Smooth muscle cell (in vitro differentiated cells): ENCODE results near the gene UBXN10. TPM values are rescaled to one million over a fixed set of nuclear protein-coding genes. Genes with fewer than 3 reads are reported as not detected.

ENCODE experiments used
- DNase-seq: peaks from one replicate; lab custom pipeline; 2025; ENCODE audit not compliant: unreplicated experiment; lab: John Stamatoyannopoulos, UW
- H2AFZ ChIP-seq: fragments of 200-600 bp; sonication (generic); 2 replicates; pipeline ENCODE4 v1.6.0; 2016; ENCODE audit warnings: antibody characterized with exemption, low read depth, mild to moderate bottlenecking
- H3F3A ChIP-seq: fragments of 200-600 bp; sonication (generic); 2 replicates; pipeline ENCODE4 v1.6.0; 2017; ENCODE audit warnings: antibody characterized with exemption, low read depth
- H3K27ac ChIP-seq: fragments of 200-600 bp; sonication (generic); 2 replicates; pipeline ENCODE4 v1.5.1; 2016; ENCODE audit warnings: low read depth, mild to moderate bottlenecking
- H3K27me3 ChIP-seq: fragments of 200-600 bp; sonication (generic); 2 replicates; pipeline ENCODE4 v1.6.1; 2016; ENCODE audit warnings: low read depth, mild to moderate bottlenecking
- H3K36me3 ChIP-seq: fragments of 200-600 bp; sonication (generic); 2 replicates; pipeline ENCODE4 v1.5.1; 2016; ENCODE audit warnings: low read depth
- H3K4me1 ChIP-seq: fragments of 200-600 bp; sonication (generic); 2 replicates; pipeline ENCODE4 v1.5.1; 2016; ENCODE audit warnings: low read depth
- H3K4me2 ChIP-seq: fragments of 200-600 bp; sonication (generic); 2 replicates; pipeline ENCODE4 v1.6.0; 2016; ENCODE audit warnings: mild to moderate bottlenecking
- H3K4me3 ChIP-seq: fragments of 200-600 bp; sonication (generic); 2 replicates; pipeline ENCODE4 v1.5.1; 2016; ENCODE audit warnings: mild to moderate bottlenecking
- H3K79me2 ChIP-seq: fragments of 200-600 bp; sonication (generic); 2 replicates; pipeline ENCODE4 v1.6.0; 2016; ENCODE audit warnings: low read depth, mild to moderate bottlenecking
- H3K9ac ChIP-seq: fragments of 200-600 bp; sonication (generic); 2 replicates; pipeline ENCODE4 v1.6.0; 2016; ENCODE audit warnings: low read depth
- H3K9me3 ChIP-seq: fragments of 200-600 bp; sonication (generic); replicated peaks from 2 replicates; pipeline ENCODE4 v1.5.1; 2016; ENCODE audit warnings: low read depth
- H4K20me1 ChIP-seq: fragments of 200-600 bp; sonication (generic); 2 replicates; pipeline ENCODE4 v1.6.0; 2016; ENCODE audit warnings: low read depth
- WGBS: methylation state at CpG from one replicate; pipeline ENCODE4 v1.1.7; 2016; ENCODE audit warnings: low lambda C conversion rate; 5-methylcytosine and 5-hydroxymethylcytosine counted together
- polyA plus RNA-seq: library from polyadenylated mRNA; unstranded; fragments of >200 nt; fragmentation: Nextera tagmentation; extraction: Ambion mirVana; gene quantifications from 2 replicates; pipeline ENCODE4 v1.2.1, GENCODE V29; 2016
- total RNA-seq: library from RNA; depleted of rRNA; stranded (reverse); fragments of >200 nt; gene quantifications from 2 replicates; pipeline ENCODE4 v1.2.3, GENCODE V29; 2014
- TF ChIP-seq, protein P1 (sequence below): fragments of 200-600 bp; sonication (generic); IDR thresholded peaks from 2 replicates; pipeline ENCODE4 v1.5.1; 2017; ENCODE audit warnings: borderline replicate concordance, mild to moderate bottlenecking, antibody characterized with exemption; ENCODE audit not compliant: insufficient read depth, poor library complexity, severe bottlenecking

The UBXN10 gene
- total and polyA plus RNA-seq, 2 experiments from 2014 or later, result 0.36 to 0.49 TPM

DNA sequence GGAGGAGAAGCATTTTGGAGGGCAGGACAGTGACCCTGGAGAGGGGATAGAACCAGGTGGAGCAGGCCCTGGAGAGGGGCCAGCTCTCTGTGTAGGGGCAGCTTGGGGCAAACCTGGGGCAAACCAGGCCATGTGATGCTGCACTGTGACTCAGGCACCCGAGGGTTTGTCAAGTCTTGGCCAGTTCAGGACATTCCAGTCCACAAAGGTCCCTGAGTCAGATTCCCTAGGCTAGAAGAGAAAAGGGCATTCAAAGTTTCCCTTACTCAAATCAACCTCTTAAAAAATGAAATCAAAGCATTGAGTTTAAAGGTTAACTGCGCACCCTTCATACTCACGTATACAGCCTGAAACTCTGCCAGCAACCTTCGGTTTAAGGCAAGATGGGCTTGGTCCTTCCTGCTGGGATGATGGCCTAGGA lies 25.6 kb downstream of the UBXN10 start:
- no peak overlapping the region for H3K4me2 ChIP-seq
- 69% methylated on average over 4 of the region's 4 CpGs for WGBS
- no peak overlapping the region for H2AFZ ChIP-seq
- H3K9ac ChIP-seq, result no peak overlapping the region
- H4K20me1 ChIP-seq, result no peaks in the 10 kb centered on the region
- no peaks in the 10 kb centered on the region for H3F3A ChIP-seq
- peaks cover 16% of the 10 kb centered on the region for H3K27me3 ChIP-seq
- no peaks in the 10 kb centered on the region for H3K79me2 ChIP-seq
- no peaks in the 10 kb centered on the region for H3K4me1 ChIP-seq
- no peaks in the 10 kb centered on the region for H3K9me3 ChIP-seq
- peak overlapping the region; percentile 6 for H3K27ac ChIP-seq
- DNase-seq, result no peak
- H3K36me3 ChIP-seq, result no peaks in the 10 kb centered on the region
- no peak overlapping the region for H3K4me3 ChIP-seq
- TF ChIP-seq, protein P1, sequence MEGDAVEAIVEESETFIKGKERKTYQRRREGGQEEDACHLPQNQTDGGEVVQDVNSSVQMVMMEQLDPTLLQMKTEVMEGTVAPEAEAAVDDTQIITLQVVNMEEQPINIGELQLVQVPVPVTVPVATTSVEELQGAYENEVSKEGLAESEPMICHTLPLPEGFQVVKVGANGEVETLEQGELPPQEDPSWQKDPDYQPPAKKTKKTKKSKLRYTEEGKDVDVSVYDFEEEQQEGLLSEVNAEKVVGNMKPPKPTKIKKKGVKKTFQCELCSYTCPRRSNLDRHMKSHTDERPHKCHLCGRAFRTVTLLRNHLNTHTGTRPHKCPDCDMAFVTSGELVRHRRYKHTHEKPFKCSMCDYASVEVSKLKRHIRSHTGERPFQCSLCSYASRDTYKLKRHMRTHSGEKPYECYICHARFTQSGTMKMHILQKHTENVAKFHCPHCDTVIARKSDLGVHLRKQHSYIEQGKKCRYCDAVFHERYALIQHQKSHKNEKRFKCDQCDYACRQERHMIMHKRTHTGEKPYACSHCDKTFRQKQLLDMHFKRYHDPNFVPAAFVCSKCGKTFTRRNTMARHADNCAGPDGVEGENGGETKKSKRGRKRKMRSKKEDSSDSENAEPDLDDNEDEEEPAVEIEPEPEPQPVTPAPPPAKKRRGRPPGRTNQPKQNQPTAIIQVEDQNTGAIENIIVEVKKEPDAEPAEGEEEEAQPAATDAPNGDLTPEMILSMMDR, result no peak

DNA sequence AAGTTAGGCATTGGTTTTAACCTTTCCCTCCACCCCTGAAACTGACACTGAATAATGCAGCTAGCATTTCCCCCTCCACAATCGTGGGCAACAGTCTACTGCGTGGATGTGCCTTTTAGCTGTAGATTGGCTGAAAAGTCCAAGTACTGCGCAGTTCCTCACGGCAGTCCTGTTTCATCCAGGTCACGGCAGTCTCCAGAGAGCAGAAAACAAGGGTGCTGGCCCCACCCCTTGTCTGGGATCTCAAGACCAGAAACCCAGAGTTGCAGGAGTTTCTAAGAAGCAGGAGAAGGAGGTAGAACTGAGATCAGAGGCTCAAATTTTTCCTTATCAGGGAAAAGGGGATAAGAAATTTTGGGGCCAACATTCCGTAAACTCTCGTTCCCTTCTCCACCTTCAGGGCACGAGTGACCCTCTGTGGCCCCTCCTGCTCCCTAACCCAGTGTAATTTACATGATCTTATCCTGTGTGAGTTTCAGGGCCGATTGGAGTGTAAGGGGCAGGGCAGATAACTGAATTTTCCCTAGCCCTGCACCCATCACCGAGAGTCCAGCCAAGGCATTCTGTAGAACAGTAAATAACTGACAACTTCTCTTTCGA lies 26.3 kb downstream of the UBXN10 start:
- no peaks in the 10 kb centered on the region for H3K4me1 ChIP-seq
- 77% methylated on average over 11 of the region's 11 CpGs for WGBS
- no peak overlapping the region for H3K27ac ChIP-seq
- no peak overlapping the region for H2AFZ ChIP-seq
- no peaks in the 10 kb centered on the region for H3K36me3 ChIP-seq
- no peak overlapping the region for H3K4me2 ChIP-seq
- H4K20me1 ChIP-seq, result no peaks in the 10 kb centered on the region
- H3F3A ChIP-seq, result no peaks in the 10 kb centered on the region
- no peak overlapping the region for H3K4me3 ChIP-seq
- no peak for DNase-seq
- TF ChIP-seq, protein P1, result no peak
- H3K9ac ChIP-seq, result no peak overlapping the region
- peaks cover 16% of the 10 kb centered on the region for H3K27me3 ChIP-seq
- no peaks in the 10 kb centered on the region for H3K79me2 ChIP-seq
- no peaks in the 10 kb centered on the region for H3K9me3 ChIP-seq

DNA sequence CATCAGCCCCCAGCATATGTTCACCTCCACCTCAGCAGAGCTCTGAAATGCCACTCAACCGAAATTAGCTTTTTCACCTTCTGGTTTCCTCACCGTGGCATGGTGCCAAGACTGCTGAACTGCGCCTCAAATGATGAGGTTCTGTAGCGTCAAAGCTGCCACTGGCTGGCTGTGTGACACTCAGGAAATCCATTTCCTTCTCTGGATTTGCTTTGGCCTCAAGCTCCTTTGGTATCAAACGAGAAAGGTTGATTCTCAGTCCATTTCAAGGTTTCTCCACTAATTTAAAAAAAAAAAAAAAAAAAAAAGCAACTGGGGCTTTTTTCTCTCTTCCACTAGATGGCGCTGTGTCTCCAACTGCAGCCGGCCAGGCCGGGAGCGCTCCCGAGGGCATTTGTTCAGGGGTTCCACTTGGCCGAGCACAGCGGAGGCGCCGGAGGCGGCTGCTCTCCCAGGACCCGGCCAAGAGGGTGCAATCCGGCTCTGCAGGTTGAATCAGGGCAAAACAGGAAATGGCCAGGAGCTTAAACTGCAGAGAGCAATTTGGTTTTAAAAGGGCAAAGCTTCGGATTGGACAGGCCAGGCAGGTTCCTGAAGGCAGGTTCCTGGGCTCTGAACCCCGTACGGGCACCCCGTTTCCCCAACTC lies 26.9 kb downstream of the UBXN10 start:
- H3K27ac ChIP-seq, result no peak overlapping the region
- peak; percentile 5 for DNase-seq
- peak overlapping the region; percentile 45 for H3K4me2 ChIP-seq

More for the DNA sequence above, 26.9 kb downstream of the UBXN10 start:
- 17% methylated on average over 21 of the region's 21 CpGs for WGBS
- no peaks in the 10 kb centered on the region for H3K36me3 ChIP-seq
- H3K9ac ChIP-seq, result no peak overlapping the region
- H3K4me1 ChIP-seq, result no peaks in the 10 kb centered on the region
- TF ChIP-seq, protein P1, result peak; percentile 76
- no peaks in the 10 kb centered on the region for H3F3A ChIP-seq
- H3K4me3 ChIP-seq, result no peak overlapping the region
- peaks cover 16% of the 10 kb centered on the region for H3K27me3 ChIP-seq
- H4K20me1 ChIP-seq, result no peaks in the 10 kb centered on the region
- no peaks in the 10 kb centered on the region for H3K9me3 ChIP-seq
- no peak overlapping the region for H2AFZ ChIP-seq
- no peaks in the 10 kb centered on the region for H3K79me2 ChIP-seq
